Uterus (tissue), 4 donors: Measurements from ENCODE around the gene TOGARAM2. TPM values are rescaled to one million over a fixed set of nuclear protein-coding genes. Genes with fewer than 3 reads are reported as not detected.

Source experiments
- DNase-seq, 2 donors: peaks; one replicate each; pipeline ENCODE4 v3.0.0-alpha.2; 2019 to 2020
- H3K27ac ChIP-seq, 2 donors: fragments of 200-600 bp; sonication (generic); 1 replicate in 1 of 2; 2 replicates in 1 of 2; pipeline ENCODE4 v1.5.1; 2016 to 2018
- H3K27me3 ChIP-seq, 2 donors: fragments of 200-600 bp; sonication (generic); one replicate each; pipeline ENCODE4 v1.5.1; 2018 to 2019; ENCODE audit warnings: control low read depth in 1 of 2
- H3K36me3 ChIP-seq, 2 donors: fragments of 200-600 bp; sonication (generic); one replicate each; pipeline ENCODE4 v1.5.1; 2019; ENCODE audit warnings: control low read depth in 1 of 2
- H3K4me1 ChIP-seq, 2 donors: fragments of 200-600 bp; sonication (generic); one replicate each; pipeline ENCODE4 v1.5.1; 2018 to 2019; ENCODE audit warnings: control low read depth in 1 of 2
- H3K4me3 ChIP-seq, 2 donors: fragments of 200-600 bp; sonication (generic); 1 replicate in 1 of 2; 2 replicates in 1 of 2; pipeline ENCODE4 v1.5.1; 2018 to 2019; ENCODE audit warnings: mild to moderate bottlenecking in 1 of 2
- H3K9me3 ChIP-seq, 2 donors: fragments of 200-600 bp; sonication (generic); one replicate each; pipeline ENCODE4 v1.5.1; 2019; ENCODE audit warnings: control low read depth in 1 of 2
- POLR2A ChIP-seq, 2 donors: fragments of 450-650 bp; IDR thresholded peaks; one replicate each; pipeline ENCODE4 v1.6.1; 2016; ENCODE audit warnings: antibody characterized with exemption in 2 of 2, mild to moderate bottlenecking in 1 of 2, moderate library complexity in 1 of 2
- intact Hi-C: fragments of 100-400 bp; cut with DNase I; formaldehyde crosslinking; loops from one replicate; pipeline ENCODE4 v1.15.1; 2023; ENCODE audit warnings: low total_unique reads
- total RNA-seq, 4 donors: library from RNA; depleted of rRNA in 3 of 4; stranded (reverse); fragments of >200 nt in 3 of 4; gene quantifications; one replicate each; pipeline versions ENCODE4 v1.1.0 to v1.2.4, GENCODE V29; 2014 to 2023
- TF ChIP-seq, protein P1 (sequence below), 4 experiments: fragments of 200-600 bp in 2 of 4; fragments of 450-650 bp in 2 of 4; sonication (generic) in 2 of 4; IDR thresholded peaks; one replicate each; pipeline ENCODE4 v1.5.1; 2016 to 2019; ENCODE audit warnings: antibody characterized with exemption in 4 of 4, mild to moderate bottlenecking in 2 of 4, moderate library complexity in 1 of 4
- donor health status: DM: yes; HTN: yes; CAD: no.

Gene TOGARAM2
- total RNA-seq, 4 donors from 2014 or later, result 0.61 to 1.5 TPM; not detected in 2

DNA sequence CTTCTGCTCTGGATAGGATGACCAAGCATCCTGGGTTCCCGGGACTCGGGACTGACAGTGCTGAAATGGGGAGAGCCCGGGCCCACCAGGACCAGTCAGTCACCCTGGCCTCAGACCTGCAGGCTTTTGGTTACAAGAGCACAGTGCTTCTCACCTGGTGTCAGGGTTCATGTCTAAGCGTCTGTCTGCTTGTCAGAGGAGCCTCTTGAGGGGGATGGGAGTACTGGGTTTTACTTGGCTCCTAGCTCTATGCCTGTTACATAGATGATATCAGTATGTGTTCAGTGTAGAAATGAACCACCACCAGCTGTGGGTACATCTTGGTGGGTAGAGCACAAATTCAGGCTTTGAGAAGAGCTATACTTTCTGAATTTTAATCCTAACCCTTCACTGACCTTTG lies 63.4 kb downstream of the TOGARAM2 start:
- Histone ChIP-seq H3K4me1 (peaks cover 4% of the 10 kb centered on the region in 2 donors), H3K27ac (no peak overlapping the region), H3K36me3 (no peaks in the 10 kb centered on the region), H3K4me3 (no peak overlapping the region), H3K9me3 (no peaks in the 10 kb centered on the region), H3K27me3 (no peaks in the 10 kb centered on the region)
- no peak for DNase-seq
- intact Hi-C loops, result no loop called here
- TF ChIP-seq, protein P1, sequence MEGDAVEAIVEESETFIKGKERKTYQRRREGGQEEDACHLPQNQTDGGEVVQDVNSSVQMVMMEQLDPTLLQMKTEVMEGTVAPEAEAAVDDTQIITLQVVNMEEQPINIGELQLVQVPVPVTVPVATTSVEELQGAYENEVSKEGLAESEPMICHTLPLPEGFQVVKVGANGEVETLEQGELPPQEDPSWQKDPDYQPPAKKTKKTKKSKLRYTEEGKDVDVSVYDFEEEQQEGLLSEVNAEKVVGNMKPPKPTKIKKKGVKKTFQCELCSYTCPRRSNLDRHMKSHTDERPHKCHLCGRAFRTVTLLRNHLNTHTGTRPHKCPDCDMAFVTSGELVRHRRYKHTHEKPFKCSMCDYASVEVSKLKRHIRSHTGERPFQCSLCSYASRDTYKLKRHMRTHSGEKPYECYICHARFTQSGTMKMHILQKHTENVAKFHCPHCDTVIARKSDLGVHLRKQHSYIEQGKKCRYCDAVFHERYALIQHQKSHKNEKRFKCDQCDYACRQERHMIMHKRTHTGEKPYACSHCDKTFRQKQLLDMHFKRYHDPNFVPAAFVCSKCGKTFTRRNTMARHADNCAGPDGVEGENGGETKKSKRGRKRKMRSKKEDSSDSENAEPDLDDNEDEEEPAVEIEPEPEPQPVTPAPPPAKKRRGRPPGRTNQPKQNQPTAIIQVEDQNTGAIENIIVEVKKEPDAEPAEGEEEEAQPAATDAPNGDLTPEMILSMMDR (IDR thresholded peaks at IDR 0.05), result no peak
- no peak for TF ChIP-seq POLR2A (IDR thresholded peaks at IDR 0.05)

DNA sequence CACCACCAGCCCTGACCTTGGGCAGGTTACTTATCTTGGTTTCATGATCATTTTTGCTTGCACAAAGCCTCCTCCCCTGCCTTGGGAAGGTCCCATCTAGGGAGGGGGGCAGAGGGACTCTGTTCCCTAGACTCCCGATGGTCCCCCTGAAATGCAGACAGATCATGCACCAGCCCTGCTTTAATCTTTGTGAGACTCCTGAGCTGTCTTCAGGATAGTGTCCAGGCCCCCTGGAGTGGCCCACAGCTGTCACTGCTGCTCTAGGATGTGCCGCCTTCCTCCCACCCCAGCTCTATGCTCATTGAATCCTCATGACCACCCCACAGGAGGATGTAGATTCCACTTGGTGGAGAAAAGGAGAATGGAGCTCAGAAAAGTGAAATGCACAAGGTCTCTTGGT lies 65.2 kb downstream of the TOGARAM2 start:
- DNase-seq, result no peak
- peaks cover 0 to 4% of the 10 kb centered on the region in 2 donors for H3K4me1 ChIP-seq
- H3K9me3 ChIP-seq, result no peaks in the 10 kb centered on the region
- H3K27ac ChIP-seq, result no peak overlapping the region
- no peak for TF ChIP-seq POLR2A (IDR thresholded peaks at IDR 0.05)
- TF ChIP-seq, protein P1 (IDR thresholded peaks at IDR 0.05), result no peak
- H3K36me3 ChIP-seq, result no peaks in the 10 kb centered on the region
- no peaks in the 10 kb centered on the region for H3K27me3 ChIP-seq
- no peak overlapping the region for H3K4me3 ChIP-seq
- intact Hi-C loops, result no loop called here

DNA sequence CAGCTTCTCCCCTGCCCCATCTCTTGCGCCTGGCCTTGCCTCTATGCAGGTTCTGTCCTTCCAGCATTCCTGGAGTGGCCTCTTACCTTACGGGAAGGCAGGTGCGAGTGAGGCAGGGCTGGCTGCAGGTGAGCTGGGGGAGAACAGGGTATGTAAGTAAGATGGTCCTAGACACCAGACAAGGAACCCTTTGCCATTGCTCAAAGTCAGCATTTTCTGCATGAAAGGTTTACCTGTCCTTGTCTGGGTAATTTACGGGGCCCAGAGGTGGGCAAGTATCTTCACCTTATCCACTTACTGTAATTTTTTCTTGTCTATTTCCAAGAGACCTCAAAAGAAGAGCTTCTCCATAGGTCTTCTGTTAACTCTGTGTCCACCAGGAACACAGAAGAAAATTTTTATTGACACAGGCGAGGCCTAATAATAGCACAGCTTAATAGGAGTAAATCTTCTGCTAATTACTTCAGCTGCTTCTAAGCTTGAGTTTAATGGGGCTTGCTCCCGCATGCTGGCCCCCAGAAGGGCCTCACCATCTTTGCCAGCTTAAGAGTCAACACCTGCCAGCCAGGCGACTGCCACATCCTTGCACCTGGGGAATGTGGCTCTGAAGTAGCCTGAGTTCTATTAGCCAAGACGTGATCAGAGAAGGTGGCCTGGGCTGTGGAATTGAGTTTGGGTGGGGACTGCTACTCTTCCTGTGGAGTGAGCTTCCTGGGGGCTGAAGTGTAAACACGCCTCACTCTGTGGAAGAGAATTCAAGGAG lies 66.2 kb downstream of the TOGARAM2 start:
- Histone ChIP-seq H3K4me3 (no peak overlapping the region), H3K27ac (no peak overlapping the region), H3K36me3 (no peaks in the 10 kb centered on the region), H3K27me3 (no peaks in the 10 kb centered on the region), H3K9me3 (no peaks in the 10 kb centered on the region), H3K4me1 (peaks cover 0 to 2% of the 10 kb centered on the region in 2 donors)
- TF ChIP-seq, protein P1 (IDR thresholded peaks at IDR 0.05), result no peak
- TF ChIP-seq POLR2A (IDR thresholded peaks at IDR 0.05), result no peak
- no peak for DNase-seq
- intact Hi-C loops, result no loop called here

DNA sequence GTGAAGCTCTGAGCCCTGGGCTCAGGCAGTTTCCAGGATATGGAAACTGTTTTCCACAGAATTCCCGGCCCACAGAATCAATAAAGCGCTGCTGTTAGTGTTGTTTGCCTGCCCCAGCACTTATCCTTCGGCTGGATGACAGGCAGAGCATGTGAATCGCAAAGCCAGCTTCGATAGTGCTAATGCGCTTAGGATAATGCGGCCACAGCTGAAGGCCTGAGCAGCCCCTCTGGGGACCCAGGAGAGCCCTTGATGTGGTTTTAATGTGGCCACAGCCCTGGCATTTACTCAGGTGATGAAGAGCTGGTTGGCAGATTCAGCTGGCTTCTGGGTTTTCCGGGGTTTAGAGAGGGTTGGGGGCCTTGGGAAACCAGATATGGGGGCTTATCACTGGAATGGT lies 69.5 kb downstream of the TOGARAM2 start:
- H3K27me3 ChIP-seq, result no peaks in the 10 kb centered on the region
- no peaks in the 10 kb centered on the region for H3K4me1 ChIP-seq
- H3K36me3 ChIP-seq, result no peaks in the 10 kb centered on the region
- DNase-seq, result no peak
- TF ChIP-seq, protein P1 (IDR thresholded peaks at IDR 0.05), result no peak
- no peak for TF ChIP-seq POLR2A (IDR thresholded peaks at IDR 0.05)
- no peak overlapping the region for H3K27ac ChIP-seq
- intact Hi-C loops, result no loop called here
- no peak overlapping the region for H3K4me3 ChIP-seq
- H3K9me3 ChIP-seq, result no peaks in the 10 kb centered on the region

DNA sequence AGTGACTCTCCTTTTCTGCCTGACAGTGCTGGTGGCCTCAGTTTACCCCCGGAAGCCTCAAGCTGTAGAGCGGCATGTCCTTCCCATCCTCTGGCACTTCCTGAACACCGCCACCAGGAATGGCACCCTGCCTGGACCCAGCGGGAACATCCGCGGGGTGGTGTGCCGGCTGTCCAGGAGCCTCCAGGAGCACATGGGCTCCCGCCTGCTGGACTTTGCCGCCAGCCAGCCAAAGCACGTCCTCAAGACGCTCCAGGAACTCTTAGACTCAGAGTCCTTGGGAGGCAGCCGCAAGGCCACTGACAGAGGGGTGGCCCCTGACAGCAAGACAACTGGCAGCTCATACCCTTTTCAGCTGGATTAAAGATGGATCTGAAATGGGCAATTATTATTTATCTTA lies 70.6 kb downstream of the TOGARAM2 start:
- no peak overlapping the region for H3K27ac ChIP-seq

More for the DNA sequence above, 70.6 kb downstream of the TOGARAM2 start:
- Histone ChIP-seq H3K27me3 (no peaks in the 10 kb centered on the region), H3K9me3 (no peaks in the 10 kb centered on the region), H3K4me1 (no peaks in the 10 kb centered on the region), H3K36me3 (no peaks in the 10 kb centered on the region), H3K4me3 (no peak overlapping the region)
- no peak for TF ChIP-seq POLR2A (IDR thresholded peaks at IDR 0.05)
- TF ChIP-seq, protein P1 (IDR thresholded peaks at IDR 0.05), result no peak
- intact Hi-C loops, result no loop called here
- no peak for DNase-seq
